H1 (cell line): Measurements from ENCODE around the gene SCNN1A.

ENCODE experiments used
- CTCF ChIP-seq, 3 experiments: IDR thresholded peaks; 1 replicate in 2 of 3; 2 replicates in 1 of 3; pipeline versions ENCODE4 v1.5.1 to v1.6.1; 2011; ENCODE audit warnings: low read length in 3 of 3, mild to moderate bottlenecking in 3 of 3, inconsistent platforms in 2 of 3, low read depth in 1 of 3, moderate library complexity in 1 of 3; ENCODE audit not compliant: insufficient read depth in 1 of 3; ENCODE audit errors: control extremely low read depth in 1 of 3
- EP300 ChIP-seq, 2 experiments: IDR thresholded peaks; 1 replicate in 1 of 2; 2 replicates in 1 of 2; pipeline ENCODE4 v1.6.1; 2011 to 2012; ENCODE audit warnings: low read depth in 2 of 2, low read length in 2 of 2, mild to moderate bottlenecking in 2 of 2, borderline replicate concordance in 1 of 2, inconsistent platforms in 1 of 2, moderate library complexity in 1 of 2
- POLR2A ChIP-seq, 2 experiments: IDR thresholded peaks; 1 replicate in 1 of 2; 2 replicates in 1 of 2; pipeline ENCODE4 v1.6.1; 2011; ENCODE audit warnings: low read depth in 2 of 2, low read length in 2 of 2, mild to moderate bottlenecking in 2 of 2; ENCODE audit errors: control extremely low read depth in 1 of 2
- SIN3A ChIP-seq, 2 experiments: IDR thresholded peaks in 1 of 2; conservative IDR thresholded peaks in 1 of 2; 2 replicates each; pipeline ENCODE4 v1.6.1; 2011 to 2012; ENCODE audit warnings: low read length in 2 of 2, improper control_type of control experiment in 1 of 2, low read depth in 1 of 2, mild to moderate bottlenecking in 1 of 2
- SRF ChIP-seq: IDR thresholded peaks from 2 replicates; pipeline ENCODE4 v1.6.1; 2011; ENCODE audit warnings: mild to moderate bottlenecking, low read depth, low read length, moderate library complexity
- TF ChIP-seq, protein P1 (sequence below): fragments of 300-600 bp; sonication (generic); IDR thresholded peaks from 2 replicates; pipeline ENCODE4 v1.7.1; 2012; ENCODE audit warnings: low read length, moderate library complexity, mild to moderate bottlenecking, inconsistent platforms; ENCODE audit not compliant: insufficient replicate concordance

DNA sequence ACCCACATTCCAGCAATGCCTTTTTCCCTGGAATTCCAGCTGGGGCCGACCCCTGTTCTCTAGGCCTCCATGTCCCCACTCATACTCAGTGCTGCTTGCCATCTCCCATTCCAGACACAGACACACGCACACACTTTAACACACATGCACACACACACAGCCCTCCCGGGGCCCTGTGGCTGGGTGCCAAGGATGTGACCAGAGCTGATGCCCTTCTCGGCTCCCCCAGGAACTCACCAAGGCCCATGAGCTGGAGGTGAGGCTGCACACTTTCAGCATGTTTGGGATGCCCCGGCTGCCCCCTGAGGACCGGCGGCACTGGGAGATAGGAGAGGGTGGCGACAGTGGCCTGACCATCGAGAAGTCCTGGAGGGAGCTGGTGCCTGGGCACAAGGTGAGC, 60.6 kb downstream of the SCNN1A start:
- no peak for TF ChIP-seq SRF
- TF ChIP-seq CTCF (IDR thresholded peaks at IDR 0.05; ENCODE audit: control extremely low read depth in 1 of 3, insufficient read depth in 1 of 3, low read depth in 1 of 3, low read length in 3 of 3): no peak
- TF ChIP-seq, protein P1, sequence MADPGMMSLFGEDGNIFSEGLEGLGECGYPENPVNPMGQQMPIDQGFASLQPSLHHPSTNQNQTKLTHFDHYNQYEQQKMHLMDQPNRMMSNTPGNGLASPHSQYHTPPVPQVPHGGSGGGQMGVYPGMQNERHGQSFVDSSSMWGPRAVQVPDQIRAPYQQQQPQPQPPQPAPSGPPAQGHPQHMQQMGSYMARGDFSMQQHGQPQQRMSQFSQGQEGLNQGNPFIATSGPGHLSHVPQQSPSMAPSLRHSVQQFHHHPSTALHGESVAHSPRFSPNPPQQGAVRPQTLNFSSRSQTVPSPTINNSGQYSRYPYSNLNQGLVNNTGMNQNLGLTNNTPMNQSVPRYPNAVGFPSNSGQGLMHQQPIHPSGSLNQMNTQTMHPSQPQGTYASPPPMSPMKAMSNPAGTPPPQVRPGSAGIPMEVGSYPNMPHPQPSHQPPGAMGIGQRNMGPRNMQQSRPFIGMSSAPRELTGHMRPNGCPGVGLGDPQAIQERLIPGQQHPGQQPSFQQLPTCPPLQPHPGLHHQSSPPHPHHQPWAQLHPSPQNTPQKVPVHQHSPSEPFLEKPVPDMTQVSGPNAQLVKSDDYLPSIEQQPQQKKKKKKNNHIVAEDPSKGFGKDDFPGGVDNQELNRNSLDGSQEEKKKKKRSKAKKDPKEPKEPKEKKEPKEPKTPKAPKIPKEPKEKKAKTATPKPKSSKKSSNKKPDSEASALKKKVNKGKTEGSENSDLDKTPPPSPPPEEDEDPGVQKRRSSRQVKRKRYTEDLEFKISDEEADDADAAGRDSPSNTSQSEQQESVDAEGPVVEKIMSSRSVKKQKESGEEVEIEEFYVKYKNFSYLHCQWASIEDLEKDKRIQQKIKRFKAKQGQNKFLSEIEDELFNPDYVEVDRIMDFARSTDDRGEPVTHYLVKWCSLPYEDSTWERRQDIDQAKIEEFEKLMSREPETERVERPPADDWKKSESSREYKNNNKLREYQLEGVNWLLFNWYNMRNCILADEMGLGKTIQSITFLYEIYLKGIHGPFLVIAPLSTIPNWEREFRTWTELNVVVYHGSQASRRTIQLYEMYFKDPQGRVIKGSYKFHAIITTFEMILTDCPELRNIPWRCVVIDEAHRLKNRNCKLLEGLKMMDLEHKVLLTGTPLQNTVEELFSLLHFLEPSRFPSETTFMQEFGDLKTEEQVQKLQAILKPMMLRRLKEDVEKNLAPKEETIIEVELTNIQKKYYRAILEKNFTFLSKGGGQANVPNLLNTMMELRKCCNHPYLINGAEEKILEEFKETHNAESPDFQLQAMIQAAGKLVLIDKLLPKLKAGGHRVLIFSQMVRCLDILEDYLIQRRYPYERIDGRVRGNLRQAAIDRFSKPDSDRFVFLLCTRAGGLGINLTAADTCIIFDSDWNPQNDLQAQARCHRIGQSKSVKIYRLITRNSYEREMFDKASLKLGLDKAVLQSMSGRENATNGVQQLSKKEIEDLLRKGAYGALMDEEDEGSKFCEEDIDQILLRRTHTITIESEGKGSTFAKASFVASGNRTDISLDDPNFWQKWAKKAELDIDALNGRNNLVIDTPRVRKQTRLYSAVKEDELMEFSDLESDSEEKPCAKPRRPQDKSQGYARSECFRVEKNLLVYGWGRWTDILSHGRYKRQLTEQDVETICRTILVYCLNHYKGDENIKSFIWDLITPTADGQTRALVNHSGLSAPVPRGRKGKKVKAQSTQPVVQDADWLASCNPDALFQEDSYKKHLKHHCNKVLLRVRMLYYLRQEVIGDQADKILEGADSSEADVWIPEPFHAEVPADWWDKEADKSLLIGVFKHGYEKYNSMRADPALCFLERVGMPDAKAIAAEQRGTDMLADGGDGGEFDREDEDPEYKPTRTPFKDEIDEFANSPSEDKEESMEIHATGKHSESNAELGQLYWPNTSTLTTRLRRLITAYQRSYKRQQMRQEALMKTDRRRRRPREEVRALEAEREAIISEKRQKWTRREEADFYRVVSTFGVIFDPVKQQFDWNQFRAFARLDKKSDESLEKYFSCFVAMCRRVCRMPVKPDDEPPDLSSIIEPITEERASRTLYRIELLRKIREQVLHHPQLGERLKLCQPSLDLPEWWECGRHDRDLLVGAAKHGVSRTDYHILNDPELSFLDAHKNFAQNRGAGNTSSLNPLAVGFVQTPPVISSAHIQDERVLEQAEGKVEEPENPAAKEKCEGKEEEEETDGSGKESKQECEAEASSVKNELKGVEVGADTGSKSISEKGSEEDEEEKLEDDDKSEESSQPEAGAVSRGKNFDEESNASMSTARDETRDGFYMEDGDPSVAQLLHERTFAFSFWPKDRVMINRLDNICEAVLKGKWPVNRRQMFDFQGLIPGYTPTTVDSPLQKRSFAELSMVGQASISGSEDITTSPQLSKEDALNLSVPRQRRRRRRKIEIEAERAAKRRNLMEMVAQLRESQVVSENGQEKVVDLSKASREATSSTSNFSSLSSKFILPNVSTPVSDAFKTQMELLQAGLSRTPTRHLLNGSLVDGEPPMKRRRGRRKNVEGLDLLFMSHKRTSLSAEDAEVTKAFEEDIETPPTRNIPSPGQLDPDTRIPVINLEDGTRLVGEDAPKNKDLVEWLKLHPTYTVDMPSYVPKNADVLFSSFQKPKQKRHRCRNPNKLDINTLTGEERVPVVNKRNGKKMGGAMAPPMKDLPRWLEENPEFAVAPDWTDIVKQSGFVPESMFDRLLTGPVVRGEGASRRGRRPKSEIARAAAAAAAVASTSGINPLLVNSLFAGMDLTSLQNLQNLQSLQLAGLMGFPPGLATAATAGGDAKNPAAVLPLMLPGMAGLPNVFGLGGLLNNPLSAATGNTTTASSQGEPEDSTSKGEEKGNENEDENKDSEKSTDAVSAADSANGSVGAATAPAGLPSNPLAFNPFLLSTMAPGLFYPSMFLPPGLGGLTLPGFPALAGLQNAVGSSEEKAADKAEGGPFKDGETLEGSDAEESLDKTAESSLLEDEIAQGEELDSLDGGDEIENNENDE: no peak
- no peak for TF ChIP-seq EP300 (IDR thresholded peaks at IDR 0.05; ENCODE audit: borderline replicate concordance in 1 of 2, low read depth in 2 of 2, low read length in 2 of 2)
- no peak for TF ChIP-seq SIN3A (conservative IDR thresholded peaks at IDR 0.05 in 1 of 2, IDR thresholded peaks at IDR 0.05 in 1 of 2; ENCODE audit: low read depth in 1 of 2, low read length in 2 of 2)
- TF ChIP-seq POLR2A (IDR thresholded peaks at IDR 0.05; ENCODE audit: control extremely low read depth in 1 of 2, low read depth in 2 of 2, low read length in 2 of 2): no peak
